K562 (cell line): ENCODE measurements around the gene CPTP. TPM values are rescaled to one million over a fixed set of nuclear protein-coding genes. Genes with fewer than 3 reads are reported as not detected.

Source experiments
- ATAC-seq: fragments of 200-7000 bp; cut with Tn5 transposase; 3 replicates; pipeline ENCODE4 v1.9.1; 2020; ENCODE audit warnings: moderate library complexity
- BruUV-seq: library from RNA; stranded (reverse); fragments of 400-500 nt; replicated peaks from 2 replicates; lab custom pipeline; 2021; lab: Mats Ljungman, UMichigan
- CTCF ChIA-PET: fragments of 300-600 bp; formaldehyde crosslinking; extraction: SDS; loops from one replicate; lab custom pipeline; 2021; ENCODE audit warnings: low intra/inter-chr PET ratio; lab: Yijun Ruan, JAX
- POLR2A ChIA-PET: fragments of 300-600, 350-650 bp; sonication (Branson Sonifier 250); formaldehyde crosslinking; extraction: SDS; loops from one replicate; lab custom pipeline; 2021; ENCODE audit warnings: antibody characterized with exemption, inconsistent platforms; lab: Yijun Ruan, JAX
- DNase-seq, 4 experiments: peaks; one replicate each; pipeline versions ENCODE4 v3.0.0 to v3.0.0-alpha.2; 2011 to 2018; ENCODE audit warnings: low spot score in 3 of 4, mixed read lengths in 3 of 4; ENCODE audit errors: extremely low read depth in 1 of 4
- FAIRE-seq: peaks from 2 replicates; lab custom pipeline; 2011; peaks lifted over from hg19 to GRCh38; lab: Jason Lieb, UNC
- H2AFZ ChIP-seq: 2 replicates; pipeline ENCODE4 v1.6.0; 2011; ENCODE audit warnings: low read depth, low read length, control low read depth, inconsistent platforms
- H3K27ac ChIP-seq: fragments of 200-600 bp; 3 replicates; pipeline ENCODE4 v1.8.0; 2011; ENCODE audit warnings: low read depth, mild to moderate bottlenecking, control low read depth, inconsistent platforms, low read length, moderate library complexity, mixed read lengths; ENCODE audit errors: extremely low read depth
- H3K27me3 ChIP-seq, 2 experiments: fragments of 300-600 bp in 1 of 2; 2 replicates in 1 of 2; 3 replicates in 1 of 2; pipeline versions ENCODE4 v1.6.0 to v1.8.0; 2011; ENCODE audit warnings: inconsistent platforms in 2 of 2, low read length in 2 of 2, mild to moderate bottlenecking in 1 of 2, mixed read lengths in 1 of 2, moderate library complexity in 1 of 2; ENCODE audit not compliant: control insufficient read depth in 2 of 2, insufficient read depth in 2 of 2
- H3K36me3 ChIP-seq: fragments of 300-600 bp; 3 replicates; pipeline ENCODE4 v1.8.0; 2011; ENCODE audit warnings: mild to moderate bottlenecking, low read length, inconsistent platforms; ENCODE audit not compliant: control insufficient read depth, insufficient read depth
- H3K4me1 ChIP-seq, 2 experiments: fragments of 200-600 bp in 1 of 2; replicated peaks in 1 of 2; 2 replicates in 1 of 2; 3 replicates in 1 of 2; pipeline versions ENCODE4 v1.5.1 to v1.8.0; 2011; ENCODE audit warnings: inconsistent platforms in 2 of 2, low read length in 2 of 2, mild to moderate bottlenecking in 1 of 2, mixed read lengths in 1 of 2, moderate library complexity in 1 of 2; ENCODE audit not compliant: control insufficient read depth in 2 of 2, insufficient read depth in 2 of 2
- H3K4me2 ChIP-seq: 2 replicates; pipeline ENCODE4 v1.6.1; 2011; ENCODE audit warnings: low read length, control low read depth, inconsistent platforms, mixed read lengths; ENCODE audit not compliant: insufficient read depth
- H3K4me3 ChIP-seq: fragments of 200-600 bp; sonication (generic), shearing (Covaris generic); 2 replicates; pipeline ENCODE4 v1.5.1; 2016; ENCODE audit warnings: control low read depth, inconsistent platforms
- H3K79me2 ChIP-seq: fragments of 200-600 bp; 3 replicates; pipeline ENCODE4 v1.8.0; 2011; ENCODE audit warnings: low read length, inconsistent platforms; ENCODE audit not compliant: control insufficient read depth, insufficient read depth
- H3K9ac ChIP-seq, 2 experiments: 2 replicates each; pipeline versions ENCODE4 v1.6.0 to v1.6.1; 2011; ENCODE audit warnings: low read depth in 2 of 2, low read length in 2 of 2, control low read depth in 1 of 2, inconsistent platforms in 1 of 2, mild to moderate bottlenecking in 1 of 2, mixed read lengths in 1 of 2; ENCODE audit not compliant: insufficient read depth in 1 of 2
- H3K9me1 ChIP-seq: one replicate; pipeline ENCODE4 v1.6.0; 2011; ENCODE audit warnings: inconsistent platforms, mild to moderate bottlenecking, low read length, moderate library complexity; ENCODE audit not compliant: control insufficient read depth, insufficient read depth
- H3K9me3 ChIP-seq: replicated peaks from 2 replicates; pipeline ENCODE4 v1.5.1; 2011; ENCODE audit warnings: low read depth, low read length, inconsistent platforms; ENCODE audit not compliant: control insufficient read depth, insufficient read depth
- H4K20me1 ChIP-seq: replicated peaks from 2 replicates; pipeline ENCODE4 v1.6.1; 2011; ENCODE audit warnings: low read length, inconsistent platforms, mixed read lengths; ENCODE audit not compliant: control insufficient read depth, insufficient read depth
- BRF1 ChIP-seq: IDR thresholded peaks from 3 replicates; pipeline ENCODE4 v1.6.1; 2011; ENCODE audit warnings: borderline replicate concordance, mild to moderate bottlenecking; ENCODE audit not compliant: insufficient read length; ENCODE audit errors: extremely low read depth
- NFIC ChIP-seq: fragments of 450-650 bp; IDR thresholded peaks from 2 replicates; pipeline ENCODE4 v1.6.1; 2017; ENCODE audit warnings: mild to moderate bottlenecking, inconsistent platforms
- SMAD1 ChIP-seq: fragments of 150-350 bp; IDR thresholded peaks from 2 replicates; pipeline ENCODE4 v1.6.1; 2014; ENCODE audit warnings: low read length, low read depth; ENCODE audit not compliant: partially characterized antibody
- USF1 ChIP-seq: sonication (generic); formaldehyde crosslinking; IDR thresholded peaks from 2 replicates; pipeline ENCODE4 v1.9.0; 2022; ENCODE audit warnings: mild to moderate bottlenecking, missing genetic modification reagents
- XRCC5 ChIP-seq: fragments of 200-400 bp; formaldehyde crosslinking; IDR thresholded peaks from 2 replicates; pipeline ENCODE4 v1.6.1; 2017; ENCODE audit warnings: low read depth, mild to moderate bottlenecking, low read length
- ZBTB33 ChIP-seq: sonication (generic); formaldehyde crosslinking; IDR thresholded peaks from 2 replicates; pipeline ENCODE4 v1.8.1; 2023; ENCODE audit warnings: mild to moderate bottlenecking, missing genetic modification reagents
- ZBTB43 ChIP-seq: sonication (generic); formaldehyde crosslinking; IDR thresholded peaks from 2 replicates; pipeline ENCODE4 v1.8.0; 2023; ENCODE audit warnings: mild to moderate bottlenecking, missing genetic modification reagents
- ZNF239 ChIP-seq: fragments of 250-450 bp; sonication (Bioruptor Pico); IDR thresholded peaks from 2 replicates; pipeline ENCODE4 v1.4.0; 2020; ENCODE audit warnings: mild to moderate bottlenecking
- WGBS: fragments of 100-300 bp; shearing (Covaris generic); methylation state at CpG from one replicate; pipeline ENCODE4 v1.1.6; 2016; ENCODE audit warnings: low coverage, mixed read lengths; ENCODE audit not compliant: insufficient coverage; ENCODE audit errors: missing lambda C conversion rate; 5-methylcytosine and 5-hydroxymethylcytosine counted together
- in situ Hi-C: fragments of 300-500 bp; cut with MboI; formaldehyde crosslinking; loops from 4 replicates; pipeline ENCODE4 v1.15.0; 2018; ENCODE audit warnings: inconsistent platforms, mixed read lengths
- intact Hi-C: fragments of 100-400 bp; cut with micrococcal nuclease; formaldehyde crosslinking; loops from 2 replicates; pipeline ENCODE4 v1.14.2; 2022
- polyA plus RNA-seq, 8 experiments: library from polyadenylated mRNA; depleted of rRNA in 4 of 8; stranded (reverse) in 5 of 8; unstranded in 3 of 8; fragments of >200 nt; fragmentation: Nextera tagmentation in 2 of 8; fragmentation: Illumina TruSeq in 1 of 8; extraction: Ambion mirVana in 2 of 8; extraction: Trizol in 1 of 8; gene quantifications; 2 replicates each; pipeline versions ENCODE4 v1.2.1 to v1.2.3, GENCODE V29; 2011 to 2014; ENCODE audit warnings: inconsistent platforms in 1 of 8, missing spikeins in 1 of 8
- total RNA-seq, 7 experiments: library from RNA; depleted of rRNA in 6 of 7; stranded (reverse); fragments of >200 nt in 6 of 7; fragmentation: Illumina TruSeq in 2 of 7; extraction: Trizol in 2 of 7; gene quantifications; 2 replicates each; pipeline versions ENCODE4 v1.2.1 to v1.2.3, GENCODE V29; 2011 to 2021; ENCODE audit warnings: low replicate concordance in 1 of 7

CPTP gene
- total and polyA plus RNA-seq, 9 of the 15 experiments (the other 6 are each of a cell fraction or from before 2014, with no cell fraction given) = 0.11 to 25.8 (median 3.5) TPM

- Histone ChIP-seq H3K9me3 (peaks cover 6% of the 10 kb centered on the region), H3K9ac (peak overlapping the region; percentile 93 to 99; a peak in 3 of 4 replicates), H3K27me3 (no peaks in the 10 kb centered on the region), H3K4me1 (peaks cover 16 to 90% of the 10 kb centered on the region in 2 experiments), H3K4me2 (peak overlapping the region; percentile 85), H3K36me3 (peaks cover 33% of the 10 kb centered on the region; the same call in 1 of the 3 replicates), H3K27ac (no peak overlapping the region; the same call in 2 of the 3 replicates), H3K4me3 (peak overlapping the region; percentile 99), H3K79me2 (peaks cover 48% of the 10 kb centered on the region), H4K20me1 (peaks cover 6% of the 10 kb centered on the region; the same call in 1 of the 2 replicates), H2AFZ (no peak overlapping the region), H3K9me1 (no peaks in the 10 kb centered on the region)
- TF ChIP-seq ZBTB43 (CRISPR knock-in tag) (no peak), ZBTB33 (CRISPR knock-in tag) (no peak), NFIC (no peak), USF1 (peak; percentile 3; the same call in 1 of the 2 replicates), XRCC5 (no peak), ZNF239 (CRISPR knock-in tag) (no peak), BRF1 (no peak), SMAD1 (no peak)
- CTCF ChIA-PET = no interaction called here
- DNase-seq = no peak
- in situ Hi-C loops (no loop called here), intact Hi-C loops (no loop called here)
- TSS peak; percentile 58 for BruUV-seq
- 51% methylated on average over 7 of the region's 8 CpGs for whole genome bisulfite sequencing
- FAIRE-seq = no peak
- no peak for ATAC-seq
- POLR2A ChIA-PET = interaction anchor here (0.5 to 2.2 kb wide), 5 partner anchors 9 to 340 kb away, joined by 3 to 9 read pairs (median 6); no protein-coding TSS in a partner anchor
These were observed 1.5 kb downstream of the CPTP start for GRCh38 chr1:1326075-1326605.
